GM18517 (cell line): ENCODE measurements around the gene LMNTD2.
A peak's percentile ranks its signal among the peaks of the same experiment; 100 is the strongest.
"Not testable (repeated sequence)": the region's sequence is repeated elsewhere in the genome, so short reads cannot be mapped to it uniquely, and the experiment has no call there.

Experiments used
- ATAC-seq: cut with Tn5 transposase; IDR thresholded peaks from one replicate; pipeline ENCODE4 v1.9.1; 2021; ENCODE audit warnings: mild to moderate bottlenecking, moderate library complexity; ENCODE audit not compliant: unreplicated experiment

LMNTD2 gene

DNA sequence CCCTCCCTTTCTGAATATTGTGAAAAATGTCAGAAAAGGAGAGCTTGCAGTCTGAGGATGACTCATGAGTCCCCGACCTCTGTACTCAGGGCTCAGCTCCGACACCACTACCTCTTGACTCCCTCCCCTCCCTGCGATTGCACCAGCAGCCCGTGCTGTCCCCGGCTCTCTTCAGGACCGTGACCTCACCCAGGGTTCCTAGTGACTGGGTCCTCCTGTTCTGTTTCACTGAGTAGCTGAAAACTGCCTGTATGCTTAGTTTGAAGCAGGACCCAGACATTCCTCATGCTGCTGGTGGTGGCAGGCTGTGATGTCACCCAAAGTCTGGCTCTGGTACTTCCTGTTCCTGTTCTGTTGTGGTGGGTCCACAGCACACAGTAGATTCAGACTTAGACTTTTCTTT, 27.4 kb upstream of the LMNTD2 start:
- no peak for ATAC-seq

DNA sequence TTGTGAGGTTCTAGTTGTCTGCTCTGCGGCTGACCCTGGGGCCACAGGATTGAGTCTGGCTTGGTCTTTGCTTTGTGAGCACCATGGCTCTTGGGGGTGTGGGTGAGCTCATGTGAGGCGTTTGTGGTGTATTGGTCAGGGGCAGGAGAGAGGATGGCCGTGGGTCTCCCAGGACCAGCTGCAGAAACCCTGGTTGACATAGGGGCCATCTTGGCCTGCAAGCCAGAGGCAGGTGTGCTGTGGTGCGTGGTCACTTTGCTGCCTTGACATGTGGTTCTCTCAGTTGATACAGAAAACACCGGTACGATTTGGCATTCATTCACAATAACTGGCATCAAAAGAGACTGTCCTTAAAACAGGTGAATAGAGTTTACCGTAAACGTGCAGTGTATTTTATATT, 27.0 kb upstream of the LMNTD2 start:
- no peak for ATAC-seq

DNA sequence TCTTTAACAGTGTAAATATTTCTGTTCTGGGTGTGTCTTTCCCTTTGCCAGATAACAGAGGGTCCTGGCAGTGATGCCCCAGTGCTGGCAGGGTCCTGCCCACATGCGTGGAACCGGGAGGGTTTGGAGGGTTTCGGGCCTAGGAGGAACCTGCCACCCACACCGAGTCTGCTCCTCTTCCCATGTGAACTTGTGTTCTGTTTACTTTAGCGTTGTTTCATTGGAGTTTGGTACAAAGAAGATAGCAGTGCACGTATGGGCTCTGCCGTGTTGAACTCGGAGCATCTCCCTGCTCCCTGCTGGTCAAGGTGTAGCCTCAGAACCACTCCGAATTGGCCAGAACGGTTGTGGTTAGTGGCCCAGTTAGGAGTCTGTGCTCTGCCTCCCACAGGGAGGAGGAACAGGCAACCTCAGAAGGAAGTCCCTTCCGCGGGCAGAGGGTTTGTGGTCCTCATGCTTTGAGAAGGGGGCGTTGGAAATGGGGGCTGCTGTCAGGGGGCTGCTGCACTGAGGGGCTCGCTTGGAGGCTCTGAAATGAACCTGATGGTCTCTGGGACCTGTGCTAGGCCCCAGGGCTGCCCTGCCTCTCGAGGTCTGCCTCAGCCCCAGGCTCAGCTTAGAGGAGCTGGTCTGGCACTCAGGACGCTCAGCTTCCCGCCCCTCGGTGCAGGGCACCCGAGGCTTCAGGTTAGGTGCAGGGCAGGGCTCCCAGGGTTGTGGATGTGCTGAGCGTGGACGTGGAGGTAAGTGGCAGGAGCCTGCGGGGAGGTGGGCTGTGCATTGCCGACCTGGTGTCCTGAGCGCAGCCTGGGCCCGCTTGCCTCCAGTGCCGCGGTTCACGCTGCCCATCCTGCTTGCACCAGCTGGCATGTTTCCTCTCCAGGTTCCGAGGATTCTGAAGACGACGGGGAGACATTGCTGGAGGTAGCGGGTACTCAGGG, 26.1 kb upstream of the LMNTD2 start:
- no peak for ATAC-seq

DNA sequence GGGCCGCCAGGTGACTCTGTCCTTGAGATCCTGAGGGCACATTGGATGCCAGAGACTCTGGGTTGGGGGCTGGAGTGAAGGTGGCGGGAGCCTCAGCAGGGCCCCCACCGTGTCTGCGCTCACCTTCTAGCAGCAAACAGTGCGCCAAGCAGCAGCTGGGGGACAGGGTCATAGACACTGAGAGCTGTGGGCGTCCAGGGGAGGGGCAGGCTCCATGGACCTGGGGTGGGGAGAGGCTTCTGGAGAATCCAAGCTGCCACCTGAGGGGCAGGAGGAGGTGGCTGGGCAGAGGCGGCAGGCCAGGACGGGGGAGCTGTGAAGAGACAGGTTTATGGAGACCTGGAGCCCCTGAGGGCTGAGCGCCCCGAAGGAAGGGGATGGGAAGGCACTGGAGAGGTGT, 23.7 kb upstream of the LMNTD2 start:
- ATAC-seq, result no peak

- ATAC-seq, result no peak
Observed at GRCh38 chr11:581752-582151, 21.2 kb upstream of the LMNTD2 start.

DNA sequence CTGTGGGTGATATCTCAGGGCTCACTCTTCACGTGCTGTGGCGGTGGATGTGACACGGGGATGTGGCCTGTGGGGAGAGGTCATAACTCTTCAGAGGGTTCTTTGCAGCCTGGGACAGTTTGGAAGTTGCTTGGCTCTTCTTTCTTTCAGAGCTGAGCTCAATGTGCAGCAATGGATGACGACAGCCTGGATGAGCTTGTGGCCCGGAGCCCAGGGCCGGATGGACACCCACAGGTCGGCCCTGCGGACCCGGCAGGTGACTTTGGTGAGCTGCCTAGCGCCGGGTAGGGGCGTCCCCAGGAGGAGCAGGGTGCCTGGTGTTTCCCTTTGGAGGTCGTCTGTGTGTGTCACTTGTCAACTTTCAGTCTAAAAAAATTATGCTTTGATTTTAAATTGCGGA, 20.8 kb upstream of the LMNTD2 start:
- ATAC-seq, result no peak

- no peak for ATAC-seq
Observed at GRCh38 chr11:579830-580601, 19.5 kb upstream of the LMNTD2 start.

GRCh38 chr11:578276-579035, 17.9 kb upstream of the LMNTD2 start:
- no peak for ATAC-seq

DNA sequence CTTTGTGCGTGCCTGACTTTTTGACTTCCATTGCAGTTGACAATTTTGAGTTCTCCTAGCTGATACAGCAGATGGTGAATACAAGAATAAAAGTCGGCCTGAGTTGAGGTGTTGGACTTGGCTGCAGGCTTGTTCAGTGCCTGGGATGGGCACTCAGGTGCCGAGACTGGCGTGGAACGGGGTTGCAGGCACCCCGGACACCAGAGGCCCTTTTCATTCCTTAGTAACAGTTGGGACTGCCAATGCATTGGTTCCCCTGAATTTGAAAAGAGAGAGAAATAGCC, 17.0 kb upstream of the LMNTD2 start:
- ATAC-seq, result no peak

DNA sequence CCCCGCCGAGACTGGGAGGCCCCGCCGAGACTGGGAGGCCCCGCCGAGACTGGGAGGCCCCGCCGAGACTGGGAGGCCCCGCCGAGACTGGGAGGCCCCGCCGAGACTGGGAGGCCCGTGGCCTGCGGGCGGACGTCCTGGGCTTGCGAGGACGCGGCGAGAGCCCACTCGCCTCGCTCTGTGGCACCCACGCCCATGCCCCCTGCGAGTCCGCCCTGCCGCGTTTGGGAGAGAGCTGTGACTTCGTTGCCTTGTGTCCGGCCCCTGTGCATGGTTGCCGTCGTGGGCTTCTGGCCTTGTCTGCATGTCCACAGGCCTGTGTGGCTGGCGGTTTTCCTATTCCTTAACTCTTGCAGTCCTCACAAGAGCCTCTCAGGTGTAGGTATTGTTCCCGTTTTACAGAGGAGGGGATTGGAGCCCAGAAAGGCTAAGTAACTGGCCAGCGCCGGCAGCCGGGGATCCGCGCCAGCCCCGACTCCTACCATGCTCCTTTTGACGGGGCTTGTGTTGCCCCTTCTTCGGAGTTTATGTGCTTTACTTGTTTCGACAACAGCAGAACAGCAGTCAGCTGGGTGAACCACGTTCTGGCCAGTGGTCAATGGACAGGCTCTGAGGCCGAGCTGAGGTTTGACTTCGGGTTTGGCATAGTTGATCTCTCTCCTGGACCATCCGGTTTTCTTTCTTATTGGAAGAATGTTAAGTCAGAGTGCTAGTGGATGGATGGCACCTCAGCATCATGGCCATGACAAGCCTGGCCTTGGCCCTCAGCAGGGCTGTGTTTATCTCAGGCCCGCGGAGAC, 16.5 kb upstream of the LMNTD2 start:
- no peak for ATAC-seq

DNA sequence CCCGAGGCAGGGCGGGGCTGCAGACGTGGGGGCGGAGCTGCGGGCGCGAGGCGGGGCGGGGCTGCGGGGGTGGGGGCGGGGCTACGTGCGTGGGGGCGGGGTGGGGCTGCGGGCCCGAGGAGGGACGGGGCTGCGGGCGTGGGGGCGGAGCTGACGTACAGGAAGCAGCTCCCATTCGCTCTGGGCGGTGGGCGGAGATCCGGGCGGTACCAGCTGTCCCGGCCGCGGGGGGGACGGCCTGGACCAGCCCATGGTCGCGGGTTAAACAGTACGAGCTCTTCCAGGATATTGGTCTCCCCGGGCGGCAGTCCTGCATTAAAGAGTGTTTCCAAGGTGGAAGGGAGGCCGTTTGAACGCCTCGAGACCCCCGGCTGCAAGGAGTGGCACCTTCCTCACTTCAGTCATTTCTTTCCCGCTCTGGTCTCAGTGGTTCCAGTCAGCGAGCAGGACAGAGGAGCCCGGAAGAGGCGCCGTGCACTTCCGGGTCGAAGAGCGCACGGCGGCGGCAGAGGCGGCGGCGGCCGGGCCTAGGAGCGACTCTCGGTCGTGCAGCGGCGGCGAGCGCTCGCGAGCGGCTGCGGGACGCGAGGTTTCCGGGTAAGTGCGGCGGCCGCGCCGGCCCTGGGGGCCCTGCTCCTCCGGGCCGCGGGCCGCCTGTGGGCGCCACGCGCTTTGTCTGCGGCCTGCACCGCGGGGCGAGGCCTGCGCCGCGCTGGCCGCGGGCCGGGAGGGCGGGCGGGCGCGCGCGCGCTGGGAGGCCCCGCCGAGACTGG, 15.6 kb upstream of the LMNTD2 start, which contains the start of gene PHRF1:
PHRF1 (plus strand) TSS at position 475 of the 773 bp plus-strand sequence. CDS start 5,043 bp downstream, outside the sequence.
- ATAC-seq, result peak; percentile 91

GRCh38 chr11:575313-575995, 14.9 kb upstream of the LMNTD2 start:
- no peak for ATAC-seq

GRCh38 chr11:574632-575312, 14.2 kb upstream of the LMNTD2 start:
- no peak for ATAC-seq

- not testable (repeated sequence) for ATAC-seq
Observed at GRCh38 chr11:574031-574570, 13.6 kb upstream of the LMNTD2 start.

GRCh38 chr11:573146-573759, 12.7 kb upstream of the LMNTD2 start:
- no peak for ATAC-seq

DNA sequence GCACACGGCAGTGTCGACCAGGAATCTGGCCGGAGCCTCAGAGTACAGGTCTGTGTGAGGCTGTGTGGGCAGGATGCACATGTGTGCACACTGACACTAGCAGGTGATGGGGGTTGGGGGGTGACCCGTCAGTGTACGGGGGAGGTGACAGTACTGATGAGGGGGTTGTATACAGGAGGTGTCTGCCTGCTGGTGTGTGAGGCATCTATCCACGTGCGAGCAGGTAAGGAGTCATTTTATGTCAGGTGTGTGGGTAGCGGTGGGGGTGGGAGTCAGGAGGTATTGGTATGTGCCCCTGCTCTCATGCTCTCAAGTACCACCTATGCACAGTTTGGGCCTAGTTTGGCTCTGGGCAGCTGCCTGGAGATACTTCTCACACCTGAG, 11.3 kb upstream of the LMNTD2 start:
- ATAC-seq, result no peak

DNA sequence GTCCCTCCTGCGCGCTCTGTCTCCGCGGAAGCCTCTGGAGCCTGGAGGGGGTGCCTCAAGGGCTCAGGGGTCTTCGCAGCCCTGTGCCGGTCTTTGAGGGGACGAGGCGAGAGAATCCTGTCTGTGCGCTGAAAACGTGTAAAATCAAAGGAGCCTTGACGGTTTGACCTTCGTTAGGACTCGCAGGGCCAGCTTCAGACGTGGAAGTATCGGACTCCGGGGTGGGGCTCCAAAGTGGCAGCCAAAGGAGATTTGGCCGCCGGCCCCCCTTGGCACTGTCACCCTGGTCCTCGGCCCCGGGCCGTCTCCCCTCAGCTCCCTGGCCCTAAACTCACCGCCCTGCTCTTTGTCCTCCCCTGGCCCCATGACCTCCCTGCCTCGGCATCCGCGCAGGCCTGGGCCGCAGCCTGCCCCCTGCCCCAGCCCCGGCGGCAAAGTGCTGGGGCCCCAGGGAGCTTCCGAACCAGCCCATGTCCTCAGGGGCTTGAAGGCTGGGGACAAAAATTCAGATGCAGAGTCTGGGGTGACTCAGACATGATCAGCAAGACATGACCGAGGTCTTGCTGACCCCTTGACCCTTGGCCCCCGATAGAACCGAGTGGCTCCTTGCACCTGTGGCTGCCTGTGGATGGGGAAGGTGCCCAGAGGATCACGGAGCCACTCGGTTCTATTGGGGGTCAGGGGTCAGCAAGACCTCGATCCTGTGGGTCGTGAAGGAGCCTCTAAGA, 8.8 kb upstream of the LMNTD2 start:
- no peak for ATAC-seq
